Astrocyte (in vitro differentiated cells and primary cell): ENCODE measurements around the gene EDIL3. TPM values are rescaled to one million over a fixed set of nuclear protein-coding genes. Genes with fewer than 3 reads are reported as not detected.

Source experiments
- DNase-seq: peaks from one replicate; pipeline ENCODE4 v3.0.0-alpha.2; 2010; ENCODE audit warnings: low read depth
- FAIRE-seq: peaks from 2 replicates; lab custom pipeline; 2011; peaks lifted over from hg19 to GRCh38; lab: Jason Lieb, UNC
- H2AFZ ChIP-seq: 2 replicates; pipeline ENCODE4 v1.6.0; 2012; ENCODE audit warnings: low read depth, low read length, inconsistent platforms
- H3K27ac ChIP-seq: 2 replicates; pipeline ENCODE4 v1.5.1; 2011; ENCODE audit warnings: low read depth, low read length, inconsistent platforms
- H3K27me3 ChIP-seq: 2 replicates; pipeline ENCODE4 v1.6.0; 2011; ENCODE audit warnings: low read length, inconsistent platforms; ENCODE audit not compliant: insufficient read depth
- H3K36me3 ChIP-seq: 2 replicates; pipeline ENCODE4 v1.5.1; 2011; ENCODE audit warnings: low read length, inconsistent platforms; ENCODE audit not compliant: insufficient read depth
- H3K4me1 ChIP-seq: 2 replicates; pipeline ENCODE4 v1.5.1; 2011; ENCODE audit warnings: low read length, inconsistent platforms; ENCODE audit not compliant: insufficient read depth
- H3K4me2 ChIP-seq: 2 replicates; pipeline ENCODE4 v1.6.0; 2012; ENCODE audit warnings: low read length, inconsistent platforms
- H3K4me3 ChIP-seq: 2 replicates; pipeline ENCODE4 v1.5.1; 2011; ENCODE audit warnings: low read depth, mild to moderate bottlenecking, low read length, inconsistent platforms; ENCODE audit not compliant: insufficient read depth
- H3K79me2 ChIP-seq: 2 replicates; pipeline ENCODE4 v1.6.0; 2012; ENCODE audit warnings: mild to moderate bottlenecking, low read length, inconsistent platforms; ENCODE audit not compliant: insufficient read depth
- H3K9ac ChIP-seq: 2 replicates; pipeline ENCODE4 v1.6.0; 2012; ENCODE audit warnings: mild to moderate bottlenecking, low read length, inconsistent platforms
- H3K9me3 ChIP-seq: 2 replicates; pipeline ENCODE4 v1.5.1; 2012; ENCODE audit warnings: low read depth, mild to moderate bottlenecking, low read length, inconsistent platforms; ENCODE audit not compliant: insufficient read depth
- H4K20me1 ChIP-seq: 2 replicates; pipeline ENCODE4 v1.6.0; 2012; ENCODE audit warnings: low read length, inconsistent platforms; ENCODE audit not compliant: insufficient read depth
- H3K27ac Mint-ChIP-seq: one replicate; pipeline ENCODE4 v1.8.0; 2021; ENCODE audit warnings: mild to moderate bottlenecking, mixed read lengths; ENCODE audit not compliant: unreplicated experiment
- H3K27me3 Mint-ChIP-seq: one replicate; pipeline ENCODE4 v1.8.0; 2021; ENCODE audit warnings: low read depth, mixed read lengths; ENCODE audit not compliant: unreplicated experiment
- H3K36me3 Mint-ChIP-seq: one replicate; pipeline ENCODE4 v1.8.0; 2021; ENCODE audit warnings: low read depth, mixed read lengths; ENCODE audit not compliant: unreplicated experiment
- H3K4me1 Mint-ChIP-seq: one replicate; pipeline ENCODE4 v1.8.0; 2021; ENCODE audit warnings: low read depth, mixed read lengths; ENCODE audit not compliant: unreplicated experiment
- H3K4me3 Mint-ChIP-seq: one replicate; pipeline ENCODE4 v1.8.0; 2021; ENCODE audit warnings: mild to moderate bottlenecking, moderate library complexity, mixed read lengths; ENCODE audit not compliant: unreplicated experiment
- H3K9me3 Mint-ChIP-seq: one replicate; pipeline ENCODE4 v1.8.0; 2021; ENCODE audit warnings: mild to moderate bottlenecking, mixed read lengths; ENCODE audit not compliant: unreplicated experiment
- EZH2 ChIP-seq: IDR thresholded peaks from 2 replicates; pipeline ENCODE4 v1.6.1; 2012; ENCODE audit warnings: mild to moderate bottlenecking, low read length, inconsistent platforms; ENCODE audit not compliant: insufficient read depth
- total RNA-seq: library from RNA; stranded (reverse); gene quantifications from 2 replicates; pipeline ENCODE4 v1.2.1, GENCODE V29; 2021
- TF ChIP-seq, protein P1 (sequence below): IDR thresholded peaks from 2 replicates; pipeline ENCODE4 v1.5.1; 2011; ENCODE audit warnings: low read depth, mild to moderate bottlenecking, inconsistent platforms, low read length, moderate library complexity; ENCODE audit not compliant: insufficient read depth

EDIL3 gene
- total RNA-seq, 1 donor from 2014 or later = 226 TPM

DNA sequence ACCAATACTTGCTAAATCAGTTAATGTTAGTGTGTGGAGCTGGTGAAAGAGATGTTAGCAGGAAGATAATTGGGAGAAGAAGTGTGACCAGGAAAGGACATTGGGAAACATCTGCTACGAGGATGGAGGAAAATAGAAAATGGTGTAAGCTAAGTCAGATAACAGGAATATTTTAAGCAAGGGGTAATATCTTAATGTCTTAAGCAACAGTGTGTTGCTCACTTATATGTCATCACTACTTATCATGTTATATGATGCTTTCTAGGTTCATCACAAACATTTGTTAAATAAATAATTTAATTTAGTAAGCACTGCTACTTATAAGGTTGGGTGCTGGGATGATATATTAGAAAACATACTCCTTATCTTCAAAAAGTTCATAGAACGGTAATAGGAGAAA, 326.1 kb downstream of the EDIL3 start:
- H3K4me1 Mint-ChIP-seq = no peaks in the 10 kb centered on the region
- Histone ChIP-seq H2AFZ (no peak overlapping the region), H3K4me3 (no peak overlapping the region), H3K9ac (no peak overlapping the region), H3K9me3 (no peaks in the 10 kb centered on the region), H3K4me2 (no peak overlapping the region), H4K20me1 (no peaks in the 10 kb centered on the region), H3K79me2 (no peaks in the 10 kb centered on the region), H3K4me1 (no peaks in the 10 kb centered on the region), H3K36me3 (peaks cover 8% of the 10 kb centered on the region), H3K27me3 (no peaks in the 10 kb centered on the region), H3K27ac (no peak overlapping the region)
- H3K27ac Mint-ChIP-seq = no peak overlapping the region
- no peak for DNase-seq
- FAIRE-seq = no peak
- H3K36me3 Mint-ChIP-seq = peaks cover 25% of the 10 kb centered on the region
- no peak overlapping the region for H3K4me3 Mint-ChIP-seq
- no peaks in the 10 kb centered on the region for H3K9me3 Mint-ChIP-seq
- TF ChIP-seq EZH2 = no peak
- H3K27me3 Mint-ChIP-seq = no peaks in the 10 kb centered on the region

DNA sequence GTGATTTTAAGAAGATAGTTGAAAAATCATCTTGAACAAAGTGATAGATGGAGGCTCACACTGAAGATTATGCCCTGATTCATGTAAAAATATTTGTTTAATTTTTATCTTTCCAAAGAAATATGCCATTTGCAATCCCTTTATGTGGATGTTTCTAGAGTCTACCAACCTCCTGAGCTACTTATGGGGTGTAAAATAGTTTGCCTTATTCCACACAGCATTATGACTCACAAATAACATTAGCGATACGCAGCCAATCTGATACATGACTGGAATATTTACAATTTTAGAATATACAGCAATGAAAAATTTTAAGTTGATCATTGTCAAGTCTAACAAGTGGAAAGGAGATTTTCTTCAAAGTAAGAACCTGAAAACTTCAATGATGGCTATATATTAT, 327.5 kb downstream of the EDIL3 start:
- TF ChIP-seq EZH2 = no peak
- TF ChIP-seq, protein P1, sequence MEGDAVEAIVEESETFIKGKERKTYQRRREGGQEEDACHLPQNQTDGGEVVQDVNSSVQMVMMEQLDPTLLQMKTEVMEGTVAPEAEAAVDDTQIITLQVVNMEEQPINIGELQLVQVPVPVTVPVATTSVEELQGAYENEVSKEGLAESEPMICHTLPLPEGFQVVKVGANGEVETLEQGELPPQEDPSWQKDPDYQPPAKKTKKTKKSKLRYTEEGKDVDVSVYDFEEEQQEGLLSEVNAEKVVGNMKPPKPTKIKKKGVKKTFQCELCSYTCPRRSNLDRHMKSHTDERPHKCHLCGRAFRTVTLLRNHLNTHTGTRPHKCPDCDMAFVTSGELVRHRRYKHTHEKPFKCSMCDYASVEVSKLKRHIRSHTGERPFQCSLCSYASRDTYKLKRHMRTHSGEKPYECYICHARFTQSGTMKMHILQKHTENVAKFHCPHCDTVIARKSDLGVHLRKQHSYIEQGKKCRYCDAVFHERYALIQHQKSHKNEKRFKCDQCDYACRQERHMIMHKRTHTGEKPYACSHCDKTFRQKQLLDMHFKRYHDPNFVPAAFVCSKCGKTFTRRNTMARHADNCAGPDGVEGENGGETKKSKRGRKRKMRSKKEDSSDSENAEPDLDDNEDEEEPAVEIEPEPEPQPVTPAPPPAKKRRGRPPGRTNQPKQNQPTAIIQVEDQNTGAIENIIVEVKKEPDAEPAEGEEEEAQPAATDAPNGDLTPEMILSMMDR = no peak
- Mint-ChIP-seq H3K27ac (no peak overlapping the region), H3K4me3 (no peak overlapping the region), H3K9me3 (no peaks in the 10 kb centered on the region), H3K27me3 (no peaks in the 10 kb centered on the region), H3K36me3 (peaks cover 27% of the 10 kb centered on the region), H3K4me1 (no peaks in the 10 kb centered on the region)
- no peak overlapping the region for H3K9ac ChIP-seq
- peak overlapping the region; percentile 12 for H3K27ac ChIP-seq
- H3K79me2 ChIP-seq = no peaks in the 10 kb centered on the region
- DNase-seq = peak; percentile 11
- no peaks in the 10 kb centered on the region for H4K20me1 ChIP-seq
- no peaks in the 10 kb centered on the region for H3K9me3 ChIP-seq
- H3K4me2 ChIP-seq = no peak overlapping the region
- peaks cover 8% of the 10 kb centered on the region for H3K36me3 ChIP-seq
- FAIRE-seq = no peak
- H2AFZ ChIP-seq = no peak overlapping the region
- H3K4me3 ChIP-seq = no peak overlapping the region
- no peaks in the 10 kb centered on the region for H3K4me1 ChIP-seq
- no peaks in the 10 kb centered on the region for H3K27me3 ChIP-seq

DNA sequence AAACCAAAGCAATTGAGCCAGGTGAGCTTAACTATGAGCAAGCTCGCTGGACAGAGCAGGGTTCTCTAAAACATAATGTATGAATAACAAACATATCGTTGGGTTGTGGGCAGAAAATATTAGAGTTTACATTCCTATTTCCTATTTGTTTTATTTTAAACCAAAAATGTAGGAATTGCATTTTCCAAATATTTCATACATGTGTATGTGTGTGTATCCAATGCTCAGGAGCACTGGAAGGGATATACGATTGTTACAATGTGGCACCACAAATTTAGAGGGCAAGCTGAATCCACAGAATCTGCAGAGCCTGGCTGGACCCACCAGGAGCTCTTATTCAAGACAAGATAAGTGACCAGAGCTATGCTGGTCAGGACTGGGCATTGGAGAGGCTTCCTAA, 338.7 kb downstream of the EDIL3 start:
- Histone ChIP-seq H3K4me3 (no peak overlapping the region), H3K36me3 (peaks cover 3% of the 10 kb centered on the region), H3K27me3 (no peaks in the 10 kb centered on the region), H3K9me3 (no peaks in the 10 kb centered on the region), H3K79me2 (no peaks in the 10 kb centered on the region), H4K20me1 (no peaks in the 10 kb centered on the region), H3K4me1 (no peaks in the 10 kb centered on the region), H2AFZ (no peak overlapping the region), H3K4me2 (no peak overlapping the region), H3K27ac (no peak overlapping the region), H3K9ac (no peak overlapping the region)
- Mint-ChIP-seq H3K27ac (no peak overlapping the region), H3K4me3 (no peak overlapping the region), H3K9me3 (peaks cover 2% of the 10 kb centered on the region), H3K36me3 (peaks cover 16% of the 10 kb centered on the region), H3K27me3 (no peaks in the 10 kb centered on the region), H3K4me1 (no peaks in the 10 kb centered on the region)
- TF ChIP-seq EZH2 = no peak
- TF ChIP-seq, protein P1 = no peak
- FAIRE-seq (no peak), DNase-seq (no peak)
